GM20000 (cell line): ENCODE data around the gene ETDC.
A peak's percentile ranks its signal among the peaks of the same experiment; 100 is the strongest.
"Not testable (repeated sequence)": the region's sequence is repeated elsewhere in the genome, so short reads cannot be mapped to it uniquely, and the experiment has no call there.

Experiments used
- DNase-seq: peaks from one replicate; pipeline ENCODE4 v3.0.0; 2012; ENCODE audit warnings: low spot score
- CTCF ChIP-seq: IDR thresholded peaks from 2 replicates; pipeline ENCODE4 v1.5.1; 2012; ENCODE audit warnings: mild to moderate bottlenecking, control low read depth; ENCODE audit errors: extremely low read depth, missing control alignments

Gene ETDC

GRCh38 chrX:135295944-135296305, 13.4 kb upstream of the ETDC start:
- no peak for TF ChIP-seq CTCF
- DNase-seq, result peak; percentile 4

GRCh38 chrX:135302269-135302873, 6.9 kb upstream of the ETDC start:
- no peak for TF ChIP-seq CTCF
- no peak for DNase-seq

- TF ChIP-seq CTCF, result no peak
Observed at GRCh38 chrX:135304741-135305140, 4.5 kb upstream of the ETDC start.

GRCh38 chrX:135307171-135307570, 2.1 kb upstream of the ETDC start:
- no peak for DNase-seq
- TF ChIP-seq CTCF, result no peak

More at GRCh38 chrX:135304741-135305140, 4.5 kb upstream of the ETDC start:
- no peak for DNase-seq

GRCh38 chrX:135308345-135308855, 880 bp upstream of the ETDC start:
- no peak for TF ChIP-seq CTCF
- DNase-seq, result no peak

- no peak for TF ChIP-seq CTCF
- DNase-seq, result peak; percentile 12
Observed at GRCh38 chrX:135315864-135316263, 6.6 kb downstream of the ETDC start.

GRCh38 chrX:135324463-135324862, 15.2 kb downstream of the ETDC start:
- no peak for TF ChIP-seq CTCF
- DNase-seq, result no peak

GRCh38 chrX:135325036-135325818, 15.9 kb downstream of the ETDC start:
- DNase-seq, result not testable (repeated sequence)
